Trophoblast cell (in vitro differentiated cells and primary cell): ENCODE data around the gene IL22RA1.
A peak's percentile ranks its signal among the peaks of the same experiment; 100 is the strongest.

Experiments
- DNase-seq, 2 donors: peaks; one replicate each; pipeline ENCODE4 v3.0.0-alpha.2; 2016
- H2AFZ ChIP-seq: 2 replicates; pipeline ENCODE4 v1.6.1; 2013; ENCODE audit warnings: low read length, moderate library complexity, mild to moderate bottlenecking; ENCODE audit not compliant: insufficient read depth, poor library complexity
- H2AK5ac ChIP-seq: 2 replicates; pipeline ENCODE4 v1.6.1; 2013; ENCODE audit warnings: mild to moderate bottlenecking, low read length
- H2BK120ac ChIP-seq: 2 replicates; pipeline ENCODE4 v1.6.1; 2013; ENCODE audit warnings: low read length, mild to moderate bottlenecking, moderate library complexity; ENCODE audit not compliant: insufficient read depth, poor library complexity
- H2BK12ac ChIP-seq: 2 replicates; pipeline ENCODE4 v1.6.1; 2013; ENCODE audit warnings: mild to moderate bottlenecking, low read length, moderate library complexity
- H2BK5ac ChIP-seq: 2 replicates; pipeline ENCODE4 v1.6.1; 2013; ENCODE audit warnings: low read length, low read depth, moderate library complexity, mild to moderate bottlenecking; ENCODE audit not compliant: poor library complexity
- H3K14ac ChIP-seq: 2 replicates; pipeline ENCODE4 v1.6.1; 2013; ENCODE audit warnings: mild to moderate bottlenecking, low read length
- H3K18ac ChIP-seq: 2 replicates; pipeline ENCODE4 v1.6.1; 2013; ENCODE audit warnings: mild to moderate bottlenecking, low read length
- H3K23ac ChIP-seq: 2 replicates; pipeline ENCODE4 v1.6.1; 2013; ENCODE audit warnings: low read length
- H3K27ac ChIP-seq: 2 replicates; pipeline ENCODE4 v1.5.1; 2013; ENCODE audit warnings: low read depth, mild to moderate bottlenecking, inconsistent platforms, low read length, moderate library complexity
- H3K27me3 ChIP-seq: 2 replicates; pipeline ENCODE4 v1.6.1; 2013; ENCODE audit warnings: inconsistent platforms, mild to moderate bottlenecking, low read length, moderate library complexity; ENCODE audit not compliant: insufficient read depth
- H3K36me3 ChIP-seq, 2 experiments: 1 replicate in 1 of 2; 2 replicates in 1 of 2; pipeline ENCODE4 v1.6.1; 2013; ENCODE audit warnings: low read length in 2 of 2, mild to moderate bottlenecking in 2 of 2, moderate library complexity in 1 of 2; ENCODE audit not compliant: insufficient read depth in 2 of 2, control insufficient read depth in 1 of 2
- H3K4ac ChIP-seq: 2 replicates; pipeline ENCODE4 v1.6.1; 2013; ENCODE audit warnings: low read depth, mild to moderate bottlenecking, low read length, moderate library complexity
- H3K4me1 ChIP-seq, 2 experiments: 1 replicate in 1 of 2; 2 replicates in 1 of 2; pipeline ENCODE4 v1.6.1; 2013; ENCODE audit warnings: low read length in 2 of 2, mild to moderate bottlenecking in 2 of 2, moderate library complexity in 1 of 2; ENCODE audit not compliant: insufficient read depth in 2 of 2, control insufficient read depth in 1 of 2
- H3K4me2 ChIP-seq: 2 replicates; pipeline ENCODE4 v1.6.1; 2013; ENCODE audit warnings: inconsistent platforms, mild to moderate bottlenecking, low read length, moderate library complexity
- H3K4me3 ChIP-seq: 2 replicates; pipeline ENCODE4 v1.5.1; 2013; ENCODE audit warnings: mild to moderate bottlenecking, low read depth, low read length, inconsistent platforms
- H3K79me1 ChIP-seq: one replicate; pipeline ENCODE4 v1.6.1; 2013; ENCODE audit warnings: low read length
- H3K79me2 ChIP-seq: 2 replicates; pipeline ENCODE4 v1.6.1; 2013; ENCODE audit warnings: low read length, mild to moderate bottlenecking; ENCODE audit not compliant: control insufficient read depth, insufficient read depth, poor library complexity
- H3K9ac ChIP-seq: 2 replicates; pipeline ENCODE4 v1.6.1; 2013; ENCODE audit warnings: mild to moderate bottlenecking, low read length
- H3K9me3 ChIP-seq: 2 replicates; pipeline ENCODE4 v1.6.1; 2013; ENCODE audit warnings: low read depth, mild to moderate bottlenecking, control low read depth, inconsistent platforms, low read length; ENCODE audit not compliant: insufficient read depth
- H4K12ac ChIP-seq: 2 replicates; pipeline ENCODE4 v1.6.1; 2013; ENCODE audit warnings: low read depth, mild to moderate bottlenecking, low read length, moderate library complexity
- H4K8ac ChIP-seq: 2 replicates; pipeline ENCODE4 v1.6.1; 2013; ENCODE audit warnings: low read depth, mild to moderate bottlenecking, low read length, moderate library complexity
- H4K91ac ChIP-seq: one replicate; pipeline ENCODE4 v1.6.1; 2013; ENCODE audit warnings: low read depth, mild to moderate bottlenecking, low read length, moderate library complexity
- WGBS: extraction: QIAGEN DNeasy Blood & Tissue Kit; methylation state at CpG from one replicate; pipeline ENCODE4 v1.1.7; 2013; ENCODE audit warnings: missing lambda C conversion rate; ENCODE audit not compliant: insufficient read length, insufficient coverage; ENCODE audit errors: extremely low coverage; 5-methylcytosine and 5-hydroxymethylcytosine counted together

IL22RA1 gene

GRCh38 chr1:24121406-24121805 is 21.5 kb downstream of the IL22RA1 start:
- DNase-seq, result no peak
- H3K4me2 ChIP-seq, result no peak overlapping the region
- H2BK5ac ChIP-seq, result no peak overlapping the region
- no peaks in the 10 kb centered on the region for H3K27me3 ChIP-seq
- peak overlapping the region; percentile 22 for H2BK12ac ChIP-seq
- H3K4me1 ChIP-seq, result peaks cover 28 to 40% of the 10 kb centered on the region in 2 experiments
- H3K14ac ChIP-seq, result peak overlapping the region; percentile 16
- peaks cover 2% of the 10 kb centered on the region for H3K79me2 ChIP-seq
- peak overlapping the region; percentile 21 for H4K91ac ChIP-seq
- no peak overlapping the region for H3K4me3 ChIP-seq
- no peaks in the 10 kb centered on the region for H3K36me3 ChIP-seq
- no peak overlapping the region for H3K4ac ChIP-seq
- H4K8ac ChIP-seq, result no peak overlapping the region
- H2AFZ ChIP-seq, result no peak overlapping the region
- no peak overlapping the region for H3K9ac ChIP-seq
- no peak overlapping the region for H2AK5ac ChIP-seq
- no CpG with 5 or more reads among the region's 14 CpGs for WGBS
- H3K18ac ChIP-seq, result no peak overlapping the region
- H2BK120ac ChIP-seq, result no peak overlapping the region
- peaks cover 10% of the 10 kb centered on the region for H3K79me1 ChIP-seq
- H3K23ac ChIP-seq, result no peak overlapping the region
- H3K27ac ChIP-seq, result no peak overlapping the region
- H3K9me3 ChIP-seq, result no peaks in the 10 kb centered on the region
- no peak overlapping the region for H4K12ac ChIP-seq

DNA sequence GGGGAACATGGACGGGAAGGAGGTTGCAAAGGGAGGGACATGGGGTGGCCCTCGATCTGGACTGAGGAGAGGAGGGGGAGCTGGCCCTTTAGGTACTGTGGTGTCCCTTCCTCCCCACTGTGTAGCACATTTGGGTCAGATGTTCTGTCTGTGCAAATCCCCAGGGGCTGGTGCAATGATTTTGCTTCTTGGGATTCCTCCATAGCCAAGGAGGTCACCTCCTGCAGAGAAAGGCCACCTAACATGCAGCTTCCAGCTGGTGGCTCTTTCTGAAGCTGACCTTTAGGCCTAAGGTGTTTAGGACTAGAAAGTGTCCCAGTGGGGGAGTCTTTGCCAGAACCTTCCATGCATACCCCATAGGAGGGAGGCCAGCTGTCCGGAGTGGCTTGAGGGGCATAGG is 22.0 kb downstream of the IL22RA1 start:
- no CpG with 5 or more reads among the region's 3 CpGs for WGBS
- Histone ChIP-seq H4K12ac (no peak overlapping the region), H3K14ac (no peak overlapping the region)

DNA sequence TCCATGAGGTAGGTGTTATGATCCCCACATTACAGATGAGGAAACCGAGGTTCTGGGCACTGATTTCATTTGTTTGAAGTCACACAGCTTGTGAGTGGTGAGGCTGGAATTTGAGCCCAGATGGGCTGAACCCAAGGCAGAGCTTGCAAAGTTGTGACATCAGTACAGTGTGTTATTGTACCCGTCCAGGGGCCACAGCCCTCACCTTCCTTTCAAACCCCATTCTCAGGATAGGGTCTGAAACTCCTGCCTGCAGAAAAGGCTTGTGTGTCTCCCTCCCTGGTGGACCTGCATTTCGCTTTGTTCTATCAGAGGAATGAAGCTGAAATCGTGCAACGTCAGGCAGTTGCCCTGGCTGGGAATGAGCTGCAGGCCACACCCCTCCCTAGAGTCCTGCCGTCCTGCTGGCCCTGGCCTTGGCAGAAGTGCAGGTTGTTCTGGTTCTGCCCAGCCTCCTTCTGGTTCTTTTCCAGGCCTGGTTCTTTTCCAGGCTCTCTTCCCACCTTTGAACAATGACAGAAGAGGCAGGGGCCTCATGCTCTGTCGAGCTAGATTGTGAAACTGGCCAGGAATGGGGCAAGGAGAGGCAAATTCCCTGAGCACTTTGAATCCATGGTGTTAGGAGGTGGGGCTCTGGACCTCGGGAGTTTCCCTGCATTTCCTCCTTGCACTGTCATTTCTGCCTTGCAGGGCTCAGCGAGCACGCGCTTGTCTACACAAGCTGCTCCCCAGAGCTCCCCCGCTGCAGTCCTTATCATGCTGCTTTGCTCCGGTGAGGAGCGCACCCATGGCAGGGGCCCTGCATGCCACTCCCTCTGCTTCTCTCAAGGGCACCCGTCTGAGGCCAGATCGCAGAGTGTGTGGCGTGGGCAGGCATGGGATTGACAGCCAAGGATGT is 22.8 kb downstream of the IL22RA1 start:
- Histone ChIP-seq H3K4me3 (no peak overlapping the region), H2BK5ac (peak overlapping the region; percentile 43), H3K9ac (no peak overlapping the region), H2AK5ac (no peak overlapping the region), H3K27me3 (no peaks in the 10 kb centered on the region), H3K79me1 (peaks cover 10% of the 10 kb centered on the region), H4K8ac (peak overlapping the region; percentile 13), H4K12ac (no peak overlapping the region), H2BK120ac (peak overlapping the region; percentile 3), H4K91ac (peak overlapping the region; percentile 75), H2BK12ac (no peak overlapping the region), H3K79me2 (peaks cover 2% of the 10 kb centered on the region), H3K14ac (peak overlapping the region; percentile 49), H3K4me1 (peaks cover 28 to 40% of the 10 kb centered on the region in 2 experiments), H3K36me3 (no peaks in the 10 kb centered on the region), H3K4ac (no peak overlapping the region), H2AFZ (peak overlapping the region; percentile 21), H3K27ac (peak overlapping the region; percentile 46), H3K18ac (no peak overlapping the region), H3K9me3 (no peaks in the 10 kb centered on the region), H3K23ac (no peak overlapping the region), H3K4me2 (peak overlapping the region; percentile 5)
- WGBS, result no CpG with 5 or more reads among the region's 17 CpGs
- peak; percentile 10 to 37 for DNase-seq

More for the DNA sequence above, 22.0 kb downstream of the IL22RA1 start:
- no peaks in the 10 kb centered on the region for H3K9me3 ChIP-seq
- H2AK5ac ChIP-seq, result peak overlapping the region; percentile 34
- peaks cover 2% of the 10 kb centered on the region for H3K79me2 ChIP-seq
- H3K23ac ChIP-seq, result no peak overlapping the region
- no peak overlapping the region for H2BK5ac ChIP-seq
- peak overlapping the region; percentile 33 for H4K91ac ChIP-seq
- no peak overlapping the region for H4K8ac ChIP-seq
- no peak overlapping the region for H3K27ac ChIP-seq
- DNase-seq, result no peak
- no peak overlapping the region for H3K9ac ChIP-seq
- H3K4me2 ChIP-seq, result no peak overlapping the region
- H3K4me3 ChIP-seq, result no peak overlapping the region
- H3K4ac ChIP-seq, result no peak overlapping the region
- peak overlapping the region; percentile 2 for H2BK12ac ChIP-seq
- H3K4me1 ChIP-seq, result peaks cover 28 to 40% of the 10 kb centered on the region in 2 experiments
- peaks cover 10% of the 10 kb centered on the region for H3K79me1 ChIP-seq
- no peaks in the 10 kb centered on the region for H3K36me3 ChIP-seq
- no peak overlapping the region for H2AFZ ChIP-seq
- peak overlapping the region; percentile 3 for H2BK120ac ChIP-seq
- no peaks in the 10 kb centered on the region for H3K27me3 ChIP-seq
- no peak overlapping the region for H3K18ac ChIP-seq

DNA sequence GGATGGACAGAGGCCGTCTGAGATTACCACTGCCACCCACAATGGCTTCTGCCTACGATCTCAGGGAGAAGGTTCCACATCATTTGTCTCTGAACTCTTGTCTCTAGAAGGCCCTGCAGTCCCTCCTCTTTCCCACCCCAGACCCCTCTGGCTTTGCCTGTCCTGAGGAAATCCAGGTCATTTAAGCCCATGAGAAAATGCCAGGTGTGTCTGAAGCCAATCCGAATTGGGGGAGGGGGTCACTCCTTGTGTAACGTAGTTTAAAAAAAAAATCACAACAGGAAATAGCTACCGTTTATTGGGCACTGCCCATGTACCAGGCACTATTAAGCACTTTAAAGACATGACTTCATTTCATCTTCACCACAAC is 23.5 kb downstream of the IL22RA1 start:
- H2BK5ac ChIP-seq, result no peak overlapping the region
- peaks cover 28 to 40% of the 10 kb centered on the region in 2 experiments for H3K4me1 ChIP-seq
- H3K9ac ChIP-seq, result no peak overlapping the region
- H3K14ac ChIP-seq, result peak overlapping the region; percentile 12
- H3K4me3 ChIP-seq, result no peak overlapping the region
- peak overlapping the region; percentile 55 for H2BK12ac ChIP-seq
- peak overlapping the region; percentile 75 for H4K91ac ChIP-seq
- H3K18ac ChIP-seq, result peak overlapping the region; percentile 12
- H3K27me3 ChIP-seq, result no peaks in the 10 kb centered on the region
- H4K12ac ChIP-seq, result no peak overlapping the region
- peak overlapping the region; percentile 46 for H3K27ac ChIP-seq
- H3K23ac ChIP-seq, result no peak overlapping the region
- no CpG with 5 or more reads among the region's 5 CpGs for WGBS
- no peaks in the 10 kb centered on the region for H3K36me3 ChIP-seq
- no peak overlapping the region for H4K8ac ChIP-seq
- no peak overlapping the region for H2BK120ac ChIP-seq
- DNase-seq, result no peak
- H2AFZ ChIP-seq, result no peak overlapping the region
- no peak overlapping the region for H3K4ac ChIP-seq
- peak overlapping the region; percentile 33 for H2AK5ac ChIP-seq
- H3K9me3 ChIP-seq, result no peaks in the 10 kb centered on the region
- no peak overlapping the region for H3K4me2 ChIP-seq
- peaks cover 2% of the 10 kb centered on the region for H3K79me2 ChIP-seq
- peaks cover 10% of the 10 kb centered on the region for H3K79me1 ChIP-seq
